CD4-positive, alpha-beta T cell treated with Interleukin-6 for 4 hours (primary cell): ENCODE measurements around the gene OPALIN.
"Not testable (repeated sequence)": the region's sequence is repeated elsewhere in the genome, so short reads cannot be mapped to it uniquely, and the experiment has no call there.

Experiments used
- DNase-seq: peaks from one replicate; pipeline ENCODE4 v3.0.0-alpha.2; 2020; ENCODE audit warnings: mixed read lengths

The OPALIN gene

DNA sequence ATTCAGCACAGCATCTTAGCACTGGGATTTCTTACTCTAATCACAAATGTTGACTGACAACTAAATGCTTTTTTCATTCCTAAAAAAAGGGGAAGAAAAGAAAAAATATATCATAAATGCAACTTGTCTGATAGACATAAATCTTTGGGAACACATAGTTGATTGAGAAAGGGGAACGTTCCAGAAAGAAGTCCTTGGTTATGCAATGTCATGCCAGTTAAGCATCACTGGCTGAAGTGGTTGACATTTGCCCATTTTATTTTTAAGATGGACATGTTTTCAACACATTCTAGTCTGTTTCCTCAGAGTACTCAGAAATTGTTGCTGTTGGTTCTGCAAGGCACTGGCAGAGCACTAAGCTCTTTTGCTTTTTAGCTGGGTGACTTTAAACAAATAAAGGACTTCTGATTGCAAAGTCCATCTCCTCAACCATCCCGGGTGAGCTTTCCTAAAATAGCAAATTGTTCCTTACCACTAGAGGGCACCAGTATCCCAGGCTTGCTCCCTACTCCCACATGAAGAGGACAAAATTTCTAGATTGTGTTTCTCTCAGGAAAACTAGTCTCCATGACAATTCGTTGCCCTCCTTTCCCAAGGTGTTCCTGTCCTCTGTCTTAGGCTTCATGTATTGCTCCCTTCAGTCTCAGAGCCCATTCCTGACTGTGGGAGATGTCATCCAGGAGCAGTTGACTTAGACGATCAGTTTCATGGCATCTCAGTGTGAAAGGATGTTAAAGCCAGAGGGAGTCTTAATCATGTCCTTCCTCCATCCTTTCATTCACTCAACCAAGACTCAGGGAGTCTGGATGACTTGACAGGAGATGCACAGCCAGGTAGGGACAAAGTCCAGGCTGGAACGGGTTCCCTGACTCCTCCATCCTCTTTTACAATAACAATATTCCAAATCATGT, 23.9 kb downstream of the OPALIN start:
- peak; percentile 4 for DNase-seq

DNA sequence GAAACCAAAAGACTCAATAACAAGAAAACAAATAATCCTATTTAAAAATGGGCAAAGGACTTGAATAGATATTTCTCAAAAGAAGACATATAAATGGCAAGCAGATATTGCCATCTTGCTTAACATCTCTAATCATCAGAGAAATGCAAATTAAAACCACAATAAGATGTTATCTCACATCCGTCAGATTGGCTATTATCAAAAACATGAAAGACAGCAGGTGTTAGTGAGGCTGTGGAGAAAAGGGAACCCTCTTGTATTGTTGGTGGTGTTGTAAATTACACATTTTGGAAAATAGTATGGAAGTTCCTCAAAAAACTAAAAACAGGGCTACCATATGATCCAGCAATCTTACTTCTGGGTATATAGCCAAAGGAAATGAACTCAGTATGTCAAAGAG, 25.7 kb downstream of the OPALIN start:
- no peak for DNase-seq

DNA sequence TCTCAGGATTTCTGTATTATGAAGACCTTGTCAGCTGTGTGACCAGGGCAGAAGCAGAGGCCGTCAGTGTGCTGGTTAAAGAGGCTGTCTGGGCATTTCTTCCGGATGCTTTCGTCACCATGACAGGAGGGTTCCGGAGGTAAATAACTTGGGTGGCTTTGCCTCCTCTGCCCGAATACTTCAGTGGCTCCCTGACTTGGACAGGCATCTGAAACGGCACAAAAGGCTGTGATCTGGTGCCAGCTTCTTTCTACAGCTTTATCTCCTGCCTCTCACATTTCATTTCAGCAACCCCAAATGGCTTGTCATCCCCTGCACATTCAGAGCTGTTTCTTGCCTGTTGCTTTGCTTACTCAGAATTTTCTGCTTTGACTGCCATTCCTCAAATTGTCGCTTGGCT, 31.3 kb downstream of the OPALIN start:
- no peak for DNase-seq

GRCh38 chr10:96325719-96326373, 33.0 kb downstream of the OPALIN start:
- no peak for DNase-seq

DNA sequence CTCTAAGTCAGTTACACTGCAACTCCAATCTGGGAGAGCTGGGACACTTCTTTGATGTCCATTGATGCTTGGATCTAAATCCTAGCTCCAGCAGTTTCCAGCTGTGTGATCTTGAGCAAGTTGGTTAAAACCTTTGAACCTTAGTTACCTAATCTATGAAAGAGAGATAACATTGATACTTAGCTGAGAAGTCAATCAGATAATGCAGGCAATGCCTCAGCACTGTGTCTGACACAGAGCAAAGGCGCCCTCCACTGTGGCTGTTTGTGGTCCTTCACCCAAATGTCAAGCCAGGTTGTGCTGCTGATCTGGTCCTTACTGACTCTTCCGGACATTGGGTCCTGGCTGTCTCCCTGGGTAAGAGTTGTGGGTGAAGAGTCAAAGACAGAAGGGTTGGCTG, 34.4 kb downstream of the OPALIN start:
- DNase-seq: no peak

DNA sequence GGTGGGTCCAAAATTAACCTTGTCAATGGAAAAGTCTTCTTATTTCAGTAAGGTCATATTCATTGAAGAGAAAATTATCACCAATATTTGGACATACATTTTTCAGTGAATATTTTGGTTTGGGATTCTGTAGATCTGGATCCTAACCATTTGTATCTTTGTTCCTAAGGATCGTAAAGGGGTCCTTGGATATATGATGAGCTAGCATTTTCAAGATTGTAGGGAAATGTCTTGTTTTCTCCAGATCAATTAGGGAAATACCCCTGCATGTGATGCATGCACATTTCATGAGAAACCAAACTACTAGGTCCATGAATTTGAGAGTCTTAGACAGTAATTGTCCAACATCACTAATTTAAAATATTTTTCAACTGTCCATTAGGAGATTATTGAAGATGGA, 36.5 kb downstream of the OPALIN start:
- DNase-seq: no peak

GRCh38 chr10:96321822-96322221, 37.0 kb downstream of the OPALIN start:
- DNase-seq: no peak

DNA sequence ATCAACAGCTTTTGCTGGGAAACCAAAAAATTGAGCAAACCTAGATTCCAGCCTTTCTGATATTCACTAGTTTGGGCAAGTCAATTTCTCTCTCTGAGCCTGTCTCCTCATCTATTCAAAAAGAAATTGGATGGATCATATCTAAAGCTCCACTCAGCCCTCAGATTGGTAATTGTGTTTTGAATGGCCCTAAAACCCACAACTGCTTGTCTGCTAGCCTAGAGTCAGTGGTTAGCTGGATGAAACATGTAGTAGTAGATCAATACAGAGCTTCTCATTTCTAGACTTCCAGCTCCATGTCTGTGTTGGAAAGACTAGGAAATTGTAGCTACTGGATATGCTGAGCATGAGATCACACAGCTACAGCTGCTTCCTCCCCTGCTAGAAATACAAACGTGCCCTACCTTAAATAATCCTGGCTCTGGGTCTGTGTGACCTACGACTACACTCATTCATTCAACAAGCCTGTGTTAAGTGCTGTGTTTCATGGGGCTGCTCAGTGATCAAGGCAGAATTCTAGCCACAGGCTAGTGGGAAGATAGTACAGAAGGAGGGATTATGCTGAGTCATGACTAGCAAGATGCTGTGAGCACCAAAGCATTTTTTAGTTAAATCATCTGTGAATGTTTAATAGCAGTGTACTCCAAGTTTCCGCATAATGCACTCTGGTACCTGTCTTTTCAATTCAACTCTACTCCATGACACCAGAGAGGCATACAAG, 38.9 kb downstream of the OPALIN start:
- DNase-seq: no peak

DNA sequence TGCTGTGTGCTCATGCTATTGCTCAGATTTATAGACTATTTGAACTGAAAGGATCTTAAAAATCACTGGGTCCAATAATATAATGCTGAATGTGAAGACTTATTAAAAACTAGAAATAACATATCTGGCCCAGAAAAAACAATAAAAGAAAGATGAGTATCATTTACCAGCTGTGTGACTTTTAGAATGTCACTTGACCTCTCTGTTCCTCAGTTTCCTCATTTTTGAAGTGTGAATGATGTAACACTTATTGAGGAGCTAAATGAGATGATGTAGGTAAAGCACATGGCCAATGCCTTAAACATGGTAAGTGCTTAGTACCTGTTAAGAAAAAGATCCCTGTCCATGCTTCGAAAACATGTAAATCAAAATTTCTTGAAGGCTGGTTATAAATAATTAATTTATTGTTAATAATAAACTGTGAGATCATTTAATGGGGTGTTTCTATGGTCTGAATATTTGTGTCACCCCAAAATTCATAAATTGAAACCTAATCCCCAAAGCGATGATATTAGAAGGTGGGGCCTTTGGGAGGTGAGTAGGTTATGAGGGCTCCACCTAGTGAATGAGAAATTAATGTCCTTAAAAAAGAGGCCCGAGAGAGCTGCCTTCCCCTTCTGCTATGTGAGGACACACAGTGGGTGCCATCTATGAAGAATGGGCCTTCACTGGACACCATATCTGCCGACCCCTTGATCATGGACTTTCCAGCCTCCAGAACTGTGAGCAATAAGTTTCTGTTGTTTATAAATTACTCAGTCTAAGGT, 41.6 kb downstream of the OPALIN start:
- DNase-seq: no peak

DNA sequence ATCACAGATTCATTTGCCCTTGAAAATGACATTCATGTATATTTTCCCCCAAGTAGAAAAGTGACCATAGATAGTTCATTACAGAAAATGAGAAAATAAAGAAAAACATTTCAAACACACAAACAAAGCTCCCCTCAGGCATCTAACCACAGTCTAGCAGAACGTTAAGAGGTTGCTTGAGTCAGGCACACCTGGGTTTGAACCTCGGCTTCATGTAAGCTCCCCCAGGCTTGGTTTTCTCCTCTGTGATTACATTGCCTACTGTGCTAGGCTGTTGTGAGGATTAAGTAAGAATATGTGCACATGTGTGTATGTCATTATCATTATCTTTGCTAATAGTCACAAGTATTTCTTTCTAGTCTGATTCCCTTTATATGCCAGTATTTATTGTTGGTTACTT, 45.5 kb downstream of the OPALIN start:
- no peak for DNase-seq

DNA sequence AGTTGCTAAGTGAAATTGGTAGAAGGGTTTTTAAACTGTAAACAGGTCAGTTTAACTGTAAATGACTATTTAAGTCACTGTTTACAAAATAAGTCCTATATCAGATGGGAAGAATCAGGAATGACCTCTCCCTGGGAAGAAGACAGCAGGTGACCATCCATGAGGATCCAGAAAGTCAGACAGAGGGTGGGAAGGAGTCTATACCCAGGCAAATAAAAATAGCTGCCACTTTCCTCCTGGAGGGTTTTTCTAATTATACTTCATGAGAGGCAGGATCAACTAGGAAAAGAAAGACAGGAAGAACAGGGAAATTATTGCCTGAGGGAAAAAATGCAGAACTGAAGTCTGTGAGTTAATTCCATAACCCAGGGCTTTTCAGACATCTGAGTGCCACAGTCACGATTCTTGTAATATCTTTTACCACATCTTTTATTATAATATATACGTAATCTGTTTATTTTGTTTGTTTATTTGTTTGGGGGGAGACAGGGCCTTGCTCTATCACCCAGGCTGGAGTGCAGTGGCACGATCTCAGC, 47.6 kb downstream of the OPALIN start:
- no peak for DNase-seq

GRCh38 chr10:96310321-96310669, 48.5 kb downstream of the OPALIN start:
- no peak for DNase-seq

- no peak for DNase-seq
These were observed 49.0 kb downstream of the OPALIN start for GRCh38 chr10:96309628-96310320.

GRCh38 chr10:96308854-96309253, 49.9 kb downstream of the OPALIN start:
- not testable (repeated sequence) for DNase-seq

- DNase-seq: peak; percentile 49
These were observed 52.3 kb downstream of the OPALIN start for GRCh38 chr10:96306516-96306915.

DNA sequence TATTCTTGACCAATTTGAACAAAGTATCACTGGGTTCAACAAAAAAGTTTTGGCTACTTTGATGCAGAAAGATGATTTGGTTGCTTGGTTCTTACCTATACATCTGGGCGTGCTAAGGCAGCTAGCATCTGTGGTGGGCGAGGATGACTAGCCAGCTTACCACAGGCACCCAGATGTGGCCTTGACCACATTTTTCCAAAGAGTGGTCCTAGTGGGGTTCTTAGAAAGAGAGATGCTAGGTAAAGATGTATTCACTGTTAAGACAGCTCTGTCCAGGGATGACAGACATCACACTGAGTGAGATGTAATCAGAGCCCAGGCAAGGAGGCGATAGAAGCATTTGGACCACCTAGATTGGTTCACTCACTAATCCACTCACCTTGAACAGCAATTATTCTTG, 53.8 kb downstream of the OPALIN start:
- DNase-seq: no peak

GRCh38 chr10:96304230-96304629, 54.6 kb downstream of the OPALIN start, which contains the start of gene DNTT:
Gene DNTT (plus strand): TSS chr10:96304434. CDS start chr10:96304498, 64 bp downstream.
- no peak for DNase-seq

- DNase-seq: no peak
These were observed 57.2 kb downstream of the OPALIN start for GRCh38 chr10:96301616-96302015.

- DNase-seq: peak; percentile 61
These were observed 59.4 kb downstream of the OPALIN start for GRCh38 chr10:96299383-96299782.

GRCh38 chr10:96298362-96298761, 60.4 kb downstream of the OPALIN start:
- DNase-seq: no peak

DNA sequence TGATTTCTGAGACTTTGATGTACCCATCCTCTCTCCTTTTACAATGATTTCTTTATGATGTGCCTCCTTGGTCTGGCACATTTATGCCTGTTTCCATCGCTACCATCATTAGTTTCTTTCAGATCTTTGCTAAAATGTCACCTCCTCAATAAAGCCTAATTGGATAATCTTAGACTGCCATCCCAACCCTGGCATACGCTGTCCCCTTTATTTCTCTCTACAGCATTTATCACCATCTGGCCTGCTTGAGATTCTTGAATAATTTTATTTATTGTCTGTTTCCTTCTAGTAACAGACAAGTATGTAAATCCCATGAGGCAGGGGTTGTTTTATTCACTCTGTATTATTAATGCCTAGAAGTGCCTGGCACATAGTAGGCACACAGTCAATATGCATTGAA, 61.3 kb downstream of the OPALIN start:
- no peak for DNase-seq

DNA sequence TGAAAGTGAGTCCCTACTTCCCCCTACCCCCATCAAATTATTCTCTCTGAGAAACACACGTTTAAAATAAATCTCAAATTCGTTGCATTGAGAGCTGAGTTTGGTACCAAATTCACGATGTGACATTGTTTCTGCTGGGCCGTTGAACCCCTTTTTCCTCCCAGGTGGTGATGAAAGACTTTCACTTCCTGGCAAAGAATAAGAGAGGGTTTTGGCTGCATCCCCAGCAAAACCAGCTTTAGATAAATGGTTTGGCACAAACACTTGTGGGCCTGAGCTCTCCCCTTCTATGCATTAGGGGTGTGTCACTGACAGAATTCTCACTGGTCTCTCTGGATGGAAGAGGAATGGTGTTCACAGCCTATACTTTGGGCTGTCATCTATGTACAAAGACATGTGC, 63.3 kb downstream of the OPALIN start:
- peak; percentile 21 for DNase-seq
